Neural cell (in vitro differentiated cells): ENCODE results near the gene MRPL58. TPM values are rescaled to one million over a fixed set of nuclear protein-coding genes. Genes with fewer than 3 reads are reported as not detected.
"Not testable (repeated sequence)": the region's sequence is repeated elsewhere in the genome, so short reads cannot be mapped to it uniquely, and the experiment has no call there.

ENCODE experiments used
- H2AFZ ChIP-seq: fragments of 200-600, 300-800 bp; sonication (generic), shearing (Covaris generic); 2 replicates; pipeline ENCODE4 v1.6.0; 2014; ENCODE audit warnings: low read depth, mild to moderate bottlenecking, antibody characterized with exemption, low read length, moderate library complexity
- H3F3A ChIP-seq: fragments of 200-600 bp; shearing (Covaris generic); 2 replicates; pipeline ENCODE4 v1.6.1; 2016; ENCODE audit warnings: mild to moderate bottlenecking, moderate library complexity, mixed read lengths, antibody characterized with exemption, low read length; ENCODE audit not compliant: insufficient read depth, poor library complexity, severe bottlenecking
- H3K27ac ChIP-seq: fragments of 200-600, 300-800 bp; sonication (generic), shearing (Covaris generic); 2 replicates; pipeline ENCODE4 v1.5.1; 2014; ENCODE audit warnings: mild to moderate bottlenecking, low read length, moderate library complexity
- H3K27me3 ChIP-seq: fragments of 300-800, 200-600 bp; sonication (generic), shearing (Covaris generic); 2 replicates; pipeline ENCODE4 v1.6.0; 2014; ENCODE audit warnings: mild to moderate bottlenecking, low read depth, low read length, moderate library complexity; ENCODE audit not compliant: insufficient read depth
- H3K36me3 ChIP-seq: fragments of 300-800, 200-600 bp; sonication (generic), shearing (Covaris generic); 2 replicates; pipeline ENCODE4 v1.5.1; 2014; ENCODE audit warnings: mild to moderate bottlenecking, antibody characterized with exemption, low read length, moderate library complexity; ENCODE audit not compliant: insufficient read depth
- H3K4me2 ChIP-seq: fragments of 300-800, 200-600 bp; sonication (generic), shearing (Covaris generic); 2 replicates; pipeline ENCODE4 v1.6.0; 2014; ENCODE audit warnings: mild to moderate bottlenecking, low read length
- H3K4me3 ChIP-seq: fragments of 300-800, 200-600 bp; sonication (generic), shearing (Covaris generic); 2 replicates; pipeline ENCODE4 v1.5.1; 2014; ENCODE audit warnings: mild to moderate bottlenecking, low read length, moderate library complexity
- H3K79me2 ChIP-seq: fragments of 200-600 bp; shearing (Covaris generic); replicated peaks from 2 replicates; pipeline ENCODE4 v1.6.0; 2014; ENCODE audit warnings: mild to moderate bottlenecking, low read length, moderate library complexity; ENCODE audit not compliant: insufficient read depth
- H3K9ac ChIP-seq: fragments of 300-800, 200-600 bp; sonication (generic), shearing (Covaris generic); 2 replicates; pipeline ENCODE4 v1.6.1; 2016; ENCODE audit warnings: mild to moderate bottlenecking, low read length, mixed read lengths
- H3K9me2 ChIP-seq: fragments of 200-600 bp; shearing (Covaris generic); 2 replicates; pipeline ENCODE4 v1.6.1; 2016; ENCODE audit warnings: mild to moderate bottlenecking, low read length, mixed read lengths; ENCODE audit not compliant: insufficient read depth
- H3K9me3 ChIP-seq: fragments of 200-600, 300-800 bp; sonication (generic), shearing (Covaris generic); 2 replicates; pipeline ENCODE4 v1.6.1; 2016; ENCODE audit warnings: mild to moderate bottlenecking, mixed run types, low read length, moderate library complexity, mixed read lengths
- H4K20me1 ChIP-seq: fragments of 200-600 bp; shearing (Covaris generic); 2 replicates; pipeline ENCODE4 v1.6.1; 2016; ENCODE audit warnings: mild to moderate bottlenecking, mixed run types; ENCODE audit not compliant: insufficient read depth
- EP300 ChIP-seq: fragments of 450-650 bp; conservative IDR thresholded peaks from 2 replicates; pipeline ENCODE4 v1.6.1; 2014; ENCODE audit warnings: antibody characterized with exemption, mild to moderate bottlenecking, moderate library complexity; ENCODE audit not compliant: poor library complexity, severe bottlenecking
- EZH2 ChIP-seq: fragments of 200-600, 300-800 bp; shearing (Covaris generic), sonication (generic); IDR thresholded peaks from 2 replicates; pipeline ENCODE4 v1.6.1; 2014; ENCODE audit warnings: antibody characterized with exemption, low read length, borderline replicate concordance, mild to moderate bottlenecking; ENCODE audit not compliant: insufficient read depth, poor library complexity, severe bottlenecking
- MXI1 ChIP-seq: fragments of 450-650 bp; conservative IDR thresholded peaks from 2 replicates; pipeline ENCODE4 v1.6.1; 2014; ENCODE audit warnings: antibody characterized with exemption, mild to moderate bottlenecking; ENCODE audit not compliant: poor library complexity, severe bottlenecking
- POLR2AphosphoS5 ChIP-seq: IDR thresholded peaks from 2 replicates; pipeline ENCODE4 v1.6.1; 2012
- RAD21 ChIP-seq: fragments of 450-650 bp; conservative IDR thresholded peaks from 2 replicates; pipeline ENCODE4 v1.6.1; 2014; ENCODE audit warnings: antibody characterized with exemption, mild to moderate bottlenecking, moderate library complexity
- SMC3 ChIP-seq: fragments of 450-650 bp; conservative IDR thresholded peaks from 2 replicates; pipeline ENCODE4 v1.6.1; 2014; ENCODE audit warnings: antibody characterized with exemption, mild to moderate bottlenecking, moderate library complexity; ENCODE audit not compliant: poor library complexity
- TAF1 ChIP-seq: IDR thresholded peaks from 2 replicates; pipeline ENCODE4 v1.6.1; 2012; ENCODE audit warnings: low read depth
- polyA plus RNA-seq: library from polyadenylated mRNA; depleted of rRNA; stranded (reverse); fragments of >200 nt; gene quantifications from 2 replicates; pipeline ENCODE4 v1.2.3, GENCODE V29; 2014
- TF ChIP-seq, protein P1 (sequence below): IDR thresholded peaks from 2 replicates; pipeline ENCODE4 v1.6.1; 2012; ENCODE audit warnings: borderline replicate concordance
- TF ChIP-seq, protein P2 (sequence below): fragments of 450-650 bp; IDR thresholded peaks from 2 replicates; pipeline ENCODE4 v1.5.1; 2014; ENCODE audit warnings: antibody characterized with exemption, mild to moderate bottlenecking, moderate library complexity; ENCODE audit not compliant: poor library complexity, severe bottlenecking

The MRPL58 gene
- polyA plus RNA-seq, 1 donor from 2014 or later, result 47.4 TPM

DNA sequence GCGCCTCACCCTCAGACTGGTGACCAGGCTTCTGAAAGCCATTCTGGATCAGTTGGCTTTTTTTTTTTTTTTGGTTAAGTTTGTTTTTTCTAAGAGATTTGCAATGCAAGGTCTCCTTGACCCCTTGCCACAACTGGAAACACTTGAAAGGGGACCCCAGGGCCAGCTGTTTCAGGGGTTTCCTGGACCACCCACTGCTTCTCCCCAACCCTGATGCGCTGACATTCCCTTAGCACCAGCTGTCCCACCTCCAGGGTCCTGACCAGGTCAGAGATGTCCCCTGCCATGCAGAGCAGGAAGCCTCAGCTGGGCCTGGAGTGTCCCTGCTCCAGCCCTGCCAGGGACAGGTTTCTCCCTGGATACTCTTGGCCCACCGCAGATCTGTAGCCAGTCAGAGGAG, 8.1 kb upstream of the MRPL58 start:
- no peaks in the 10 kb centered on the region for H3K36me3 ChIP-seq

DNA sequence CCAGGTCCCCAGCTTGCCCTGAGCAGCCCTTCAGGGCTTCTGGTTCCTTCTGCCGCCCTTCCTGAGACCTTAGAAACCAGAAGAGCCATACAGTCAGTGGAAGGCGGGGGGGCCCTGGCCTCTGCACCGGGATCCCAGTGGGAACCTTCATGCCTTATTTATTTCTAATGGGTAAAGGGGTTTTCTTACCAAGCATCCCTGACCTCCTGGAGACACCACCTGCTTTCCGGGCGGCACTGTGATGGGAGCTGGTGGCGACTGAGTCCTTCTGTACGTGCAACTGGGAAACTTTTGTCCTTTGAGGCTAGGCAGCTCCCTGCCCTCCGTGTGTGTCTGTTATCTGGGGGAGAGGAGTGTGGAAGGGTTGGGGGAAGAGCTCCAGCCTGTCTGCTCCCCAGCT, 7.2 kb upstream of the MRPL58 start:
- Histone ChIP-seq H3K27ac (no peak overlapping the region), H2AFZ (no peak overlapping the region), H3K9me3 (no peaks in the 10 kb centered on the region), H3F3A (no peaks in the 10 kb centered on the region), H3K4me3 (no peak overlapping the region), H3K9me2 (no peaks in the 10 kb centered on the region), H3K36me3 (no peaks in the 10 kb centered on the region), H3K9ac (no peak overlapping the region), H3K4me2 (no peak overlapping the region), H3K79me2 (no peaks in the 10 kb centered on the region), H4K20me1 (no peaks in the 10 kb centered on the region), H3K27me3 (no peaks in the 10 kb centered on the region)
- TF ChIP-seq MXI1, result no peak
- TF ChIP-seq SMC3, result no peak
- TF ChIP-seq TAF1, result no peak
- TF ChIP-seq POLR2AphosphoS5, result no peak
- TF ChIP-seq, protein P1, sequence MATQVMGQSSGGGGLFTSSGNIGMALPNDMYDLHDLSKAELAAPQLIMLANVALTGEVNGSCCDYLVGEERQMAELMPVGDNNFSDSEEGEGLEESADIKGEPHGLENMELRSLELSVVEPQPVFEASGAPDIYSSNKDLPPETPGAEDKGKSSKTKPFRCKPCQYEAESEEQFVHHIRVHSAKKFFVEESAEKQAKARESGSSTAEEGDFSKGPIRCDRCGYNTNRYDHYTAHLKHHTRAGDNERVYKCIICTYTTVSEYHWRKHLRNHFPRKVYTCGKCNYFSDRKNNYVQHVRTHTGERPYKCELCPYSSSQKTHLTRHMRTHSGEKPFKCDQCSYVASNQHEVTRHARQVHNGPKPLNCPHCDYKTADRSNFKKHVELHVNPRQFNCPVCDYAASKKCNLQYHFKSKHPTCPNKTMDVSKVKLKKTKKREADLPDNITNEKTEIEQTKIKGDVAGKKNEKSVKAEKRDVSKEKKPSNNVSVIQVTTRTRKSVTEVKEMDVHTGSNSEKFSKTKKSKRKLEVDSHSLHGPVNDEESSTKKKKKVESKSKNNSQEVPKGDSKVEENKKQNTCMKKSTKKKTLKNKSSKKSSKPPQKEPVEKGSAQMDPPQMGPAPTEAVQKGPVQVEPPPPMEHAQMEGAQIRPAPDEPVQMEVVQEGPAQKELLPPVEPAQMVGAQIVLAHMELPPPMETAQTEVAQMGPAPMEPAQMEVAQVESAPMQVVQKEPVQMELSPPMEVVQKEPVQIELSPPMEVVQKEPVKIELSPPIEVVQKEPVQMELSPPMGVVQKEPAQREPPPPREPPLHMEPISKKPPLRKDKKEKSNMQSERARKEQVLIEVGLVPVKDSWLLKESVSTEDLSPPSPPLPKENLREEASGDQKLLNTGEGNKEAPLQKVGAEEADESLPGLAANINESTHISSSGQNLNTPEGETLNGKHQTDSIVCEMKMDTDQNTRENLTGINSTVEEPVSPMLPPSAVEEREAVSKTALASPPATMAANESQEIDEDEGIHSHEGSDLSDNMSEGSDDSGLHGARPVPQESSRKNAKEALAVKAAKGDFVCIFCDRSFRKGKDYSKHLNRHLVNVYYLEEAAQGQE, result no peak
- TF ChIP-seq EP300, result no peak
- no peak for TF ChIP-seq RAD21
- TF ChIP-seq, protein P2, sequence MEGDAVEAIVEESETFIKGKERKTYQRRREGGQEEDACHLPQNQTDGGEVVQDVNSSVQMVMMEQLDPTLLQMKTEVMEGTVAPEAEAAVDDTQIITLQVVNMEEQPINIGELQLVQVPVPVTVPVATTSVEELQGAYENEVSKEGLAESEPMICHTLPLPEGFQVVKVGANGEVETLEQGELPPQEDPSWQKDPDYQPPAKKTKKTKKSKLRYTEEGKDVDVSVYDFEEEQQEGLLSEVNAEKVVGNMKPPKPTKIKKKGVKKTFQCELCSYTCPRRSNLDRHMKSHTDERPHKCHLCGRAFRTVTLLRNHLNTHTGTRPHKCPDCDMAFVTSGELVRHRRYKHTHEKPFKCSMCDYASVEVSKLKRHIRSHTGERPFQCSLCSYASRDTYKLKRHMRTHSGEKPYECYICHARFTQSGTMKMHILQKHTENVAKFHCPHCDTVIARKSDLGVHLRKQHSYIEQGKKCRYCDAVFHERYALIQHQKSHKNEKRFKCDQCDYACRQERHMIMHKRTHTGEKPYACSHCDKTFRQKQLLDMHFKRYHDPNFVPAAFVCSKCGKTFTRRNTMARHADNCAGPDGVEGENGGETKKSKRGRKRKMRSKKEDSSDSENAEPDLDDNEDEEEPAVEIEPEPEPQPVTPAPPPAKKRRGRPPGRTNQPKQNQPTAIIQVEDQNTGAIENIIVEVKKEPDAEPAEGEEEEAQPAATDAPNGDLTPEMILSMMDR, result no peak
- TF ChIP-seq EZH2, result no peak

More for the DNA sequence above, 8.1 kb upstream of the MRPL58 start:
- no peaks in the 10 kb centered on the region for H3K9me2 ChIP-seq
- no peak overlapping the region for H3K4me3 ChIP-seq
- no peak overlapping the region for H3K27ac ChIP-seq
- H3K9ac ChIP-seq, result no peak overlapping the region
- H3K9me3 ChIP-seq, result no peaks in the 10 kb centered on the region
- no peaks in the 10 kb centered on the region for H3K79me2 ChIP-seq
- no peak overlapping the region for H3K4me2 ChIP-seq
- no peaks in the 10 kb centered on the region for H4K20me1 ChIP-seq
- TF ChIP-seq MXI1 (no peak), POLR2AphosphoS5 (no peak), TAF1 (no peak), EP300 (no peak), RAD21 (no peak), EZH2 (no peak), SMC3 (no peak)
- TF ChIP-seq, protein P1, result no peak
- TF ChIP-seq, protein P2, result no peak
- H2AFZ ChIP-seq, result no peak overlapping the region
- H3K27me3 ChIP-seq, result no peaks in the 10 kb centered on the region
- no peaks in the 10 kb centered on the region for H3F3A ChIP-seq

DNA sequence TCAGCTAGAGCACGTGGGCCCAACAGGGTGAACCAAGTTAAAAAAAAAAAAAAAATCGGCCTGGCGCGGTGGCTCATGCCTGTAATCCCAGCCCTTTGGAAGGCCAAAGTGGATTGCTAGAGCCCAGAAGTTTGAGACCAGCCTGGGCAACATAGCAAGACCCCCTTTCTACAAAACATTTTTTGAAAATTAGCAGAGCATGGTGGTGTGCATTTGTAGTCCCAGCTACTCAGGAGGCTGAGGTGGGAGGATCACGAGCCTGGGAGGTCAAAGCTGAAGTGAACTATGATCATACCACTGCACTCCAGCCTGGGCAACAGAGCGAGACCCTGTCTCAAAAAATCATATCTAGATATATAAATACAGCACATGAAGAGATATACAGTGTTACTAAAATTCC, 6.4 kb upstream of the MRPL58 start:
- not testable (repeated sequence) for H3K4me2 ChIP-seq, H3K36me3 ChIP-seq, H3K79me2 ChIP-seq, H3F3A ChIP-seq, H3K9me3 ChIP-seq, H3K27ac ChIP-seq, H3K4me3 ChIP-seq, H4K20me1 ChIP-seq, H3K9ac ChIP-seq, H2AFZ ChIP-seq, H3K9me2 ChIP-seq, H3K27me3 ChIP-seq
